Activated CD8-positive, alpha-beta memory T cell treated with anti-CD3 and anti-CD28 coated beads, Interleukin-2, amount 50 U/mL, for 1 hour (primary cell): ENCODE measurements around the gene SERBP1.
"Not testable (repeated sequence)": the region's sequence is repeated elsewhere in the genome, so short reads cannot be mapped to it uniquely, and the experiment has no call there.

Experiments
- DNase-seq: peaks from one replicate; pipeline ENCODE4 v3.0.0-alpha.2; 2020; ENCODE audit errors: extremely low read depth

Gene SERBP1

GRCh38 chr1:67430358-67431155 lies at the start of gene SERBP1:
TSS of gene SERBP1 (minus strand) at chr1:67430402. CDS start at chr1:67430300, 102 bp downstream.
- DNase-seq: peak; percentile 88

GRCh38 chr1:67479146-67479891 lies 49.1 kb upstream of the SERBP1 start:
- DNase-seq: no peak

GRCh38 chr1:67476906-67477305 lies 46.7 kb upstream of the SERBP1 start:
- DNase-seq: no peak

GRCh38 chr1:67476006-67476482 lies 45.8 kb upstream of the SERBP1 start:
- DNase-seq: no peak

GRCh38 chr1:67472056-67472455 lies 41.9 kb upstream of the SERBP1 start:
- DNase-seq: no peak

GRCh38 chr1:67469431-67469830 lies 39.2 kb upstream of the SERBP1 start:
- DNase-seq: no peak

- no peak for DNase-seq
Measured at GRCh38 chr1:67468066-67468718, 38.0 kb upstream of the SERBP1 start.

GRCh38 chr1:67465375-67465774 lies 35.2 kb upstream of the SERBP1 start:
- DNase-seq: no peak

- DNase-seq: no peak
Measured at GRCh38 chr1:67464746-67465145, 34.5 kb upstream of the SERBP1 start.

- DNase-seq: no peak
Measured at GRCh38 chr1:67464058-67464457, 33.9 kb upstream of the SERBP1 start.

- no peak for DNase-seq
Measured at GRCh38 chr1:67463298-67463955, 33.2 kb upstream of the SERBP1 start.

- no peak for DNase-seq
Measured at GRCh38 chr1:67460676-67461500, 30.7 kb upstream of the SERBP1 start.

- DNase-seq: no peak
Measured at GRCh38 chr1:67459068-67459467, 28.9 kb upstream of the SERBP1 start.

- no peak for DNase-seq
Measured at GRCh38 chr1:67458663-67459062, 28.5 kb upstream of the SERBP1 start.

- no peak for DNase-seq
Measured at GRCh38 chr1:67457247-67457646, 27.0 kb upstream of the SERBP1 start.

- no peak for DNase-seq
Measured at GRCh38 chr1:67451815-67452214, 21.6 kb upstream of the SERBP1 start.

GRCh38 chr1:67451356-67451755 lies 21.2 kb upstream of the SERBP1 start:
- no peak for DNase-seq

GRCh38 chr1:67446893-67447292 lies 16.7 kb upstream of the SERBP1 start:
- no peak for DNase-seq

GRCh38 chr1:67446014-67446413 lies 15.8 kb upstream of the SERBP1 start:
- not testable (repeated sequence) for DNase-seq

- no peak for DNase-seq
Measured at GRCh38 chr1:67441739-67442281, 11.6 kb upstream of the SERBP1 start.

GRCh38 chr1:67441183-67441582 lies 11.0 kb upstream of the SERBP1 start:
- no peak for DNase-seq
